ENCODE results near the gene NAIF1. TPM values are rescaled to one million over a fixed set of nuclear protein-coding genes. Genes with fewer than 3 reads are reported as not detected.
"Not testable (repeated sequence)": the region's sequence is repeated elsewhere in the genome, so short reads cannot be mapped to it uniquely, and the experiment has no call there.

Gene NAIF1, protein sequence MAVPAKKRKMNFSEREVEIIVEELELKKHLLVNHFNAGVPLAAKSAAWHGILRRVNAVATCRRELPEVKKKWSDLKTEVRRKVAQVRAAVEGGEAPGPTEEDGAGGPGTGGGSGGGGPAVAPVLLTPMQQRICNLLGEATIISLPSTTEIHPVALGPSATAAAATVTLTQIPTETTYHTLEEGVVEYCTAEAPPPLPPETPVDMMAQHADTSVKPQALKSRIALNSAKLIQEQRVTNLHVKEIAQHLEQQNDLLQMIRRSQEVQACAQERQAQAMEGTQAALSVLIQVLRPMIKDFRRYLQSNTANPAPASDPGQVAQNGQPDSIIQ
- total RNA-seq = 10 to 100 TPM; 10.2 to 14.5 TPM

DNA sequence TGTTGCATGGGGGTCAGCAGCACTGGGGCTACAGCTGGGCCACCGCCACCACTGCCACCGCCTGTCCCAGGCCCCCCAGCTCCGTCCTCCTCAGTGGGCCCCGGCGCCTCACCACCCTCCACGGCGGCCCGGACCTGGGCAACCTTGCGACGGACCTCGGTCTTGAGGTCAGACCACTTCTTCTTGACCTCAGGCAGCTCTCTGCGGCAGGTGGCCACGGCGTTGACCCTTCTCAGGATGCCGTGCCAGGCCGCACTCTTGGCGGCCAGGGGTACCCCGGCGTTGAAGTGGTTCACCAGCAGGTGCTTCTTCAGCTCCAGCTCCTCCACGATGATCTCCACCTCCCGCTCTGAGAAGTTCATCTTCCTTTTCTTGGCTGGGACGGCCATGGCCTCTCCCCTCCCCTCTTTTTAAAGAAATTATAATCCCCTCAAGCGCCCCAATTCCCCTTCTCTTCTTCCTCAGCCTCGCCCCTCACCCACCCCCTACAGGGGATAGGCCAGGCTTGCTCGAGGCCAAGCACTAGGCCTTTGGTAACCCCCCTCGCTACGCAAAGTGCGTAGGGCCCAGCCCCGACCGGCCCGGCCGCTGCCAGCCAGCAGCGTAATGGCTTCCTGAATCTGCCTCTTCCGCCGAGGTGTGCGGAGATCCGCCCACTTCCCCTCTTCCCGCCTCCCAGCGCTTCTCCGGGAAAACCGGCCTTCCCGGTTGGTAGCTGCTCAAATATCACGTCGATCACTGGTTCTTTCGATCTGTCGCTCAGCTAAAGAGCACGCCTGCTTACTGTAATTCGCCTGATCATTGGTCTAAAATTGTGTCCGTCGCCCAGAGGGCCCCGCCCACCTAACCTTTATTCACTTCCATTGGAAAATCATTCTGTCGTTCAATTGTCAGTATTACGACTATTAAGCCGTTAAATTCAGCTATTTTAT is at the start of gene NAIF1:
Gene NAIF1 (minus strand): TSS at position 608 of the 932 bp plus-strand sequence. CDS start 219 bp downstream, at position 389.
- no peak within 1 kb of the TSS for H3K27ac Mint-ChIP-seq
- H3K27me3 Mint-ChIP-seq = no peaks in the 10 kb centered on the region
- peak within 1 kb of the TSS; percentile 96 for H3K4me3 Mint-ChIP-seq
- ChIA-PET CTCF (interaction anchor here (0.9 to 1.9 kb wide), 9 partner anchors 14 to 124 kb away, joined by 3 to 10 read pairs (median 4); partner anchors contain the start of gene EEIG1), POLR2A (interaction anchor here (1.2 to 2.0 kb wide), 2 partner anchors 12 to 27 kb away, joined by 7 to 8 read pairs; no protein-coding TSS in a partner anchor)
- intact Hi-C loops (cut with micrococcal nuclease) = loop anchor here (1.0 to 10.0 kb wide), 2 partner anchors 40 to 292 kb away; partner anchors contain the start of gene SH2D3C
- no peaks in the 10 kb centered on the region for H3K9me3 Mint-ChIP-seq
- DNase-seq = peak; percentile 98
- H3K4me1 Mint-ChIP-seq (ENCODE audit: low read depth) = peaks cover 49% of the 10 kb centered on the region
- H3K36me3 Mint-ChIP-seq = peaks cover 13% of the 10 kb centered on the region

DNA sequence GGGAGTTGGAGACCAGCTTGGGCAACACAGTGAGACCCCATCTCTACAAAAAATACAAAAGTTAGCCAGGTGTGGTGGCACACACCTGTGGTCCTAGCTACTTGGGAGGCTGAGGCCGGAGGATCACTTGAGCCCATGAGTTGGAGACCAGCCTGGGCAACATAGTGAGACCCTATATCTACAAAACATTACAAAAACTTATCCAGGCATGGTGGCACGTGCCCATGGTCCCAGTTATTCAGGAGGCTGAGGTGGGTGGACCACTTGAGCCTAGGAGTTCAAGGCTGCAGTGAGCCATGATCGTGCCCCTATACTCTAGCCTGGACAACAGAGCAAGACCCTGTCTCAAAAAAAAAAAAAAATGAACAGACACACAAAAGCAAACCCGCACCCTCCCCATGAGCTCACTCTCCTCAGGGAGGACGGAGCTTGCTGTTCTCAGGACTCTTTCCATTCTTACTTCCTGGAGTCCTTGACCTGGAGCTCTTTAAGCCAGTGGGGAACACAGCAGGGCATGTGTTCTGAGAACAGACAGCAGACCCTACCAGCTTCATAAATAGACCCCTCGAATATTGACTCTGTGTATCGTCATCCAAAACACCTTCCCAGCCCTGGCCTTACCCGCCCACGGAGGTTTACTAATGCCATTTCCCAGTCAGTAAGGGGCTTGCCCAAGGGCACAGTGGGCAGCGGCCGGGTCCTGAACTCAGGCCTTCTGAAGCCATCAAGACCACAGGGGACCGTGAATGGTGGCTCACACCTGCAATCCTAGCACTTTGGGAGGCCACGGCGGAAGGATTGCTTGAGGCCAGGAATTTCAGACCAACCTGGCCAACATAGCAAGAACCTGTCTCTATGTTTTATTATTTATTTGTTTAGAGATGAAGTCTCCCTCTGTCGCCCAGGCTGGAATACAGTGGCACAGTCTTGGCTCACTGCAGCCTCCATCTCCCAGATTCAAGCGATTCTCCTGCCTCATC is 49.3 kb upstream of the NAIF1 start:
- POLR2A ChIA-PET = no interaction called here

DNA sequence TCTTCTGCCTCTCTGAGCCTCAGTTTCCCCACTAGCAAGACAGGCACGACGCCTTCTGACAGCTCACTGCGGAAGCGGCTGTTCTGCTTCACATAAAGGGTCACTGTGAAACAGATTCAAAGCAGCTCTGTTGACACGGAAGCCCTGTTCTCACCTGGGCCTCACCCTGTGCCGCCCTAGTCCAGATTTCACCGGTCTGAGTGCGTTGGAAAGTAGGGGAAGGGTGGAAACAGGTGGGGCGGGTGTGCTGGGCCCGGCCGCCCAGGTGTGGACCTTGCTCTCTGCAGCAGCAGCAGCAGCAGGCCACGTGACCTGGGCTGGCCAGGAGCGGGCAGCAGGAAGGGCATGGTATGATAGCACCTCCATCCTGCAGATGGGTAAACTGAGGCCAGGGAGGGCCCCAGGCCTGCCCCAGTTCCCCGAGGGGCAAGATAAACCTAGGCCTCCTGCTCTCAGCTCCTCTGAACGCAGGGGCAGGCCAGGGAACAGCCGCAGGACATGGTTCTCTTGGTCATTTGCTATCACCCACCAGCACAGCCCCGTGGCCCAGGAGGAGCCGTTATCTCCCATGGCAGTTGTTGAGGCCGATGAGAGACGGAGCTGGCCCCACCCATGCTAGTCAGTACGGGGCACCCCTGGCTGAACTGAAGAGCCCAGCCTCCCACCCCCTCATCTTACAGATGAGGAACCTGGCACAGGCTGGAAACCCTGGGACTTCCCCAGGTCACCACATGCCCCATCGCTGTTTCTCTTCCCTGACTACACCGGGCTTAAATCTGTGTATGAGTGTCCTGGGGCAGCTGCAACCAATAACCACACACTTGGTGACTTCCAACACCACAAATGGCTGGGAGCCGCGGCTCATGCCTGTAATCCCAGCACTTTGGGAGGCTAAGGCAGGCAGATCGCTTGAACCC is 48.3 kb upstream of the NAIF1 start:
- Mint-ChIP-seq H3K4me3 (no peak overlapping the region), H3K9me3 (no peaks in the 10 kb centered on the region), H3K27me3 (no peaks in the 10 kb centered on the region), H3K27ac (no peak overlapping the region), H3K4me1 (ENCODE audit: low read depth) (peaks cover 8% of the 10 kb centered on the region), H3K36me3 (peaks cover 5% of the 10 kb centered on the region)
- peak; percentile 53 for DNase-seq
- POLR2A ChIA-PET = no interaction called here
- CTCF ChIA-PET = interaction anchor here (0.6 to 2.6 kb wide), 10 partner anchors 9 to 173 kb away, joined by 3 to 18 read pairs (median 6); partner anchors contain the start of gene PTGES2
- intact Hi-C loops (cut with micrococcal nuclease) = loop anchor here (2.0 to 5.0 kb wide), 4 partner anchors 47 to 178 kb away; partner anchors contain the start of genes DPM2 and SLC25A25

More for the DNA sequence above, 49.3 kb upstream of the NAIF1 start:
- Mint-ChIP-seq H3K4me3 (no peak overlapping the region), H3K36me3 (peaks cover 5% of the 10 kb centered on the region), H3K27ac (no peak overlapping the region), H3K27me3 (no peaks in the 10 kb centered on the region), H3K4me1 (ENCODE audit: low read depth) (peaks cover 8% of the 10 kb centered on the region), H3K9me3 (no peaks in the 10 kb centered on the region)
- intact Hi-C loops (cut with micrococcal nuclease) = loop anchor here (1.0 to 5.0 kb wide), 5 partner anchors 12 to 179 kb away; partner anchors contain the start of genes DPM2 and SLC25A25
- CTCF ChIA-PET = interaction anchor here (0.6 to 2.6 kb wide), 14 partner anchors 7 to 174 kb away, joined by 3 to 31 read pairs (median 7); no protein-coding TSS in a partner anchor
- DNase-seq = no peak

DNA sequence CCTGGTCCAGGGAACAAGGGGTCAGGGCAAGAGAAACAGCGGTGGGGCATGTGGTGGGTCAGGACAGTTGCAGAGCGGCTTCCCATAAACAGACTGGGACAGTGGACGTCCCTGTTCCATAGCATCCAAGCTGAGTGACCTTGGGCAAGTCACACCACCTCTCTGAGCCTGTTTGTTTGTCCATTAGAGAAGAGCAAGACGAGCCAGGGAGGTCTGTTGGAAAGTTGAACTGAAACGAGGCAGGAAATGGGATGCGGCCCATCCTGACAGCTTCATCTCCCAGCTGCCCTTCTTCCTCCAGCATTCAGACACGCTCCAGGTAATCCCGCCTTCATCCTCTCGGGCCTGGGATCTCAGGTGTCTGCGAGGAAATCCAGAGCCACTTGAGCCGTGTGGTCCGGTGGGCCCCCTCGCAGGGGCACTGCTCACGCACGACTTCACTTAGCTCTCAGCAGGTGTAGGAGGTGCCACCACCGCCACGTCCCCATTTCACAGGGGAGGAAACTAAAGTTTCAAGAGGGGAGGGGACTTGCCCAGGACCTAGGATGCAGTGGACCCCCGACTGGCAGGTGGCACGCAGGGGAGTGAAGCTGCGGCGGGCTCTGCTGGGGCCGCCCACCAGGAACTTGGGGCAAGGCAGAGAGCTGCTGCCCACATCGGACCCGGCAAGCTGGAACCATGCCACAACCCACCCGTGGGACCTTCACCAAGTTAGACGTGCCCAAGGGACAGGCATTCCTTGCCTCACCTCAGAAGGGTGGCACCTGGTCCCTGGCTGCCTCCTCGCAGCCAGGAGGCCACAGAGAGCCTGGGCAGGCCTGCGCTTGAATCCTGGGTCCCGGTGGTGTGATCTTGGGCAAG is 47.4 kb upstream of the NAIF1 start:
- ChIA-PET CTCF (interaction anchor here (1.0 to 2.1 kb wide), 5 partner anchors 10 to 171 kb away, joined by 3 to 7 read pairs (median 5); partner anchors contain the start of gene PTGES2), POLR2A (no interaction called here)
- no peak for DNase-seq
- intact Hi-C loops (cut with micrococcal nuclease) = loop anchor here (5.0 kb wide), 3 partner anchors 77 to 177 kb away; partner anchors contain the start of gene DPM2
- Mint-ChIP-seq H3K4me3 (no peak overlapping the region), H3K27me3 (no peaks in the 10 kb centered on the region), H3K27ac (no peak overlapping the region), H3K9me3 (no peaks in the 10 kb centered on the region), H3K36me3 (peaks cover 5% of the 10 kb centered on the region), H3K4me1 (ENCODE audit: low read depth) (peaks cover 8% of the 10 kb centered on the region)

DNA sequence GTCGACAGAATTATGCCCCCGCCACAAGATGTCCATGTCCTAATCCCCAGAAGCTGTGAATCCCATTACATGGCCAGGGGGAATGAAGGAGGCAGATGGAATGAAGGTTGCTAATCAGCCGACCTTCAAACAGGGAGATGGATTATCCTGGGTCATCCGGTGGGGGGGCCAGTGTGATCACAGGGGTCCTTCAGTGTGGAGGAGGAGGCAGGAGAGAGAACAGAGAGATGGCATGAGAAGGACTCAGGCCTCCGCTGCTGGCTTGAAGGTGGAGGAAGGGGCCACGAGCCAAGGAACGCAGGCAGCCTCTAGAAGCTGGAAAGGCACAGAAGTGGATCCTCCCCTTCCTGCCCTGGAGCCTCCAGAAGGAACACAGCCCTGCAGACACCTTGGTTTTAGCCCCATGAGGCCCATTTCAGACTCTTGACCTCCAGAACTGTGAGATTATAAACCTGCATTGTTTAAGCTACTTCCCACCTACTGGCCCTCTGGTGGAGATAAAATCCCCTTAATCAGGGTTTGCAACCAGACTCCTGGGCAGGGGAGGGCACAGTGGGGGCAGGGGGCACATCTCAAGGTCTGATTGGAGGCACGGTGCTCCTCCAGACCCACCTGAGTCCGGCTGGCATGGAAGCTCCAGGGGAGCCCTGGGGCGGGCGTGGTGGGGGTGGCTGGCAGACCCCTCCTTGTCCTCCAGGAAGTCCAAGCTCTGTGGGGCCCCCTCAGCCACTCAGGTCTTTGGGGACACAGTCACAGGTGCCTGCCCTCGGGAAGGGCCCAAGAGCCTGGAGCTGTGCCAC is 46.6 kb upstream of the NAIF1 start:
- intact Hi-C loops (cut with micrococcal nuclease) = no loop called here
- Mint-ChIP-seq H3K27ac (no peak overlapping the region), H3K36me3 (peaks cover 5% of the 10 kb centered on the region), H3K27me3 (no peaks in the 10 kb centered on the region), H3K4me1 (ENCODE audit: low read depth) (peaks cover 8% of the 10 kb centered on the region), H3K4me3 (no peak overlapping the region), H3K9me3 (no peaks in the 10 kb centered on the region)
- ChIA-PET POLR2A (no interaction called here), CTCF (interaction anchor here (1.0 to 2.1 kb wide), 4 partner anchors 11 to 170 kb away, joined by 3 to 7 read pairs (median 4); partner anchors contain the start of gene PTGES2)
- DNase-seq = no peak

DNA sequence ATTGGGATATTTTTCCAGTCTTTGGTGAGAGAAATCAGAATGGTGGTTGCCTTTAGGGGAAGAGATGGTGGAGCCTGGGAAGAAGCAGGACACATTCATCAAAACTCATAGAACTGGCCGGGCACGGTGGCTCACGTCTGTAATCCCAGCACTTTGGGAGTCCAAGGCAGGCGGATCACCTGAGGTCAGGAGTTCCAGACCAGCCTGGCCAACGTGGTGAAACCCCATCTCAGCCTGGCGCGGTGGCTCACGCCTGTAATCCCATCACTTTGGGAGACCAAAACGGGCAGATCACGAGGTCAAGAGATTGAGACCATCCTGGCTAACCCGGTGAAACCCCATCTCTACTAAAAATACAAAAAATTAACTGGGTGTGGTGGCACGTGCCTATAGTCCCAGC is 44.6 kb upstream of the NAIF1 start:
- DNase-seq; intact Hi-C loops (cut with micrococcal nuclease); H3K9me3 Mint-ChIP-seq; POLR2A ChIA-PET; H3K4me3 Mint-ChIP-seq; CTCF ChIA-PET; H3K27ac Mint-ChIP-seq; H3K4me1 Mint-ChIP-seq (ENCODE audit: low read depth); H3K27me3 Mint-ChIP-seq: not testable (repeated sequence)
- peaks cover 14% of the 10 kb centered on the region for H3K36me3 Mint-ChIP-seq

DNA sequence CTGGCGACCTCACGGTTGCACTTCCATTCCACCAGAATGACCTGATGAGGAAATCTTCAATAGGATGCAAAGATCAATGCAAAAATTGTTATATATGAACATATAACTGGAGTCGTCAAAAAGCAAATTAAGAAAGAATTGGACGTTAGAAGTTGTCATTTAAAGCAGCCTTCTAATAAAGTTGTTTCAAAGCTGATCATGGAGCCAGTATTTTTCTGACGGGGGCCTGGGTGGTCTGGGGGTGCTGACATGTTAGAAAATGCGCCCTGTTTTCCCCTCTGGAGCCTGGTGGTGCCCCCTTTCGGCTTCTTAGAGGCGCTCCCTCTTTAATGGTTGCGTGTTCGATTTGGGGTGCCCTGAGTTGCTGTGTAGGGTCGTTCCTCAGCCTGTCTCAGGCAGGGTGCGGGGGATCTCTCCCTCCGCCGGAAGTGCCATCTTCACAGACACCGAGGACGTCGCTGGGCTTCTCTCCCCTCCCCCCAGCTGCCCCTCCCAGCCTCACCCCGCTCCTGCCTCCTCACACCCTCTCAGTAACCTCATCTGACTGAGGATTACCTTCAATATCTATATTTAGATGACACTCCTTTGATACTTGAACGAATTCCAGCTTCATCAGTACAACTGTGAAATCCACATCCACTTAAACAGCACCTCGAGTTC is 42.1 kb upstream of the NAIF1 start:
- Mint-ChIP-seq H3K4me3 (no peak overlapping the region), H3K27ac (no peak overlapping the region), H3K9me3 (no peaks in the 10 kb centered on the region), H3K27me3 (no peaks in the 10 kb centered on the region), H3K4me1 (ENCODE audit: low read depth) (no peaks in the 10 kb centered on the region), H3K36me3 (peaks cover 21% of the 10 kb centered on the region)
- ChIA-PET CTCF (interaction anchor here (0.6 to 2.9 kb wide), 3 partner anchors 9 to 696 kb away, joined by 3 to 13 read pairs (median 3); no protein-coding TSS in a partner anchor), POLR2A (no interaction called here)
- no peak for DNase-seq
- intact Hi-C loops (cut with micrococcal nuclease) = no loop called here

DNA sequence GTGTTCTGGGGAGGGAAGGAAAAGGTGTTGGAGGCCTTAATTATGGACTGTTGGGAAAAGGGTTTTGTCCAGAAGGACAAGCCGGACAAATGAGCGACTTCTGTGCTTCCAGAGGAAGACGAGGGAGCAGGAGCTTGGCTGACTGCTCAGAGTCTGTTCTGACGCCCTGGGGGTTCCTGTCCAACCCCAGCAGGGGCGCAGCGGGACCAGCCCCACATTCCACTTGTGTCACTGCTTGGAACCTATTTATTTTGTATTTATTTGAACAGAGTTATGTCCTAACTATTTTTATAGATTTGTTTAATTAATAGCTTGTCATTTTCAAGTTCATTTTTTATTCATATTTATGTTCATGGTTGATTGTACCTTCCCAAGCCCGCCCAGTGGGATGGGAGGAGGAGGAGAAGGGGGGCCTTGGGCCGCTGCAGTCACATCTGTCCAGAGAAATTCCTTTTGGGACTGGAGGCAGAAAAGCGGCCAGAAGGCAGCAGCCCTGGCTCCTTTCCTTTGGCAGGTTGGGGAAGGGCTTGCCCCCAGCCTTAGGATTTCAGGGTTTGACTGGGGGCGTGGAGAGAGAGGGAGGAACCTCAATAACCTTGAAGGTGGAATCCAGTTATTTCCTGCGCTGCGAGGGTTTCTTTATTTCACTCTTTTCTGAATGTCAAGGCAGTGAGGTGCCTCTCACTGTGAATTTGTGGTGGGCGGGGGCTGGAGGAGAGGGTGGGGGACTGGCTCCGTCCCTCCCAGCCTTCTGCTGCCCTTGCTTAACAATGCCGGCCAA is 41.3 kb upstream of the NAIF1 start:
- H3K4me3 Mint-ChIP-seq = no peak overlapping the region
- ChIA-PET POLR2A (no interaction called here), CTCF (interaction anchor here (0.6 to 2.9 kb wide), 3 partner anchors 9 to 697 kb away, joined by 3 to 13 read pairs (median 3); no protein-coding TSS in a partner anchor)
- intact Hi-C loops (cut with micrococcal nuclease) = no loop called here
- H3K36me3 Mint-ChIP-seq = peaks cover 24% of the 10 kb centered on the region
- no peak for DNase-seq
- H3K4me1 Mint-ChIP-seq (ENCODE audit: low read depth) = peaks cover 2% of the 10 kb centered on the region
- no peaks in the 10 kb centered on the region for H3K27me3 Mint-ChIP-seq
- H3K27ac Mint-ChIP-seq = no peak overlapping the region
- H3K9me3 Mint-ChIP-seq = no peaks in the 10 kb centered on the region
